CD1c-positive myeloid dendritic cell (primary cell): ENCODE results near the gene LRRC7.
"Not testable (repeated sequence)": the region's sequence is repeated elsewhere in the genome, so short reads cannot be mapped to it uniquely, and the experiment has no call there.

Source experiments
- DNase-seq: peaks from one replicate; pipeline ENCODE4 v3.0.0-alpha.2; 2016; ENCODE audit errors: extremely low spot score

The LRRC7 gene

DNA sequence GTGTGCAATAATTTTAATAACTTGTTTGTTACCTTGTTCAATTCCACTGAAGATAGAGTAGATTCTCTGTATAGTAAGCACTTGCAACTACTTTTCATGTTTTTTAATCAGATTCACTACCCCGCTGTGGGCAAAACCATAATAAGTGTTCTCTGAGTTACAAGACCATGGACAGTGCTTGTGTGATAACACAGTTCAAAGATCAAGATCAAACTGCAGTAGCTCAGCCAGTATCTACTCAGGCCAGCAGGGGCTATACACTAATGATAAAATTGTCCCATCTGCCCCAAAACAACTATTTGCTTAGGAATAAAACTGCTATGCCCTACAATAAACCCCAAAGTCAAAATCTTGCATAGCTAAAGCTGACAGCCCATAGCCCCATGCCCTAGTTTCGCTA lies 129.6 kb downstream of the LRRC7 start:
- no peak for DNase-seq

DNA sequence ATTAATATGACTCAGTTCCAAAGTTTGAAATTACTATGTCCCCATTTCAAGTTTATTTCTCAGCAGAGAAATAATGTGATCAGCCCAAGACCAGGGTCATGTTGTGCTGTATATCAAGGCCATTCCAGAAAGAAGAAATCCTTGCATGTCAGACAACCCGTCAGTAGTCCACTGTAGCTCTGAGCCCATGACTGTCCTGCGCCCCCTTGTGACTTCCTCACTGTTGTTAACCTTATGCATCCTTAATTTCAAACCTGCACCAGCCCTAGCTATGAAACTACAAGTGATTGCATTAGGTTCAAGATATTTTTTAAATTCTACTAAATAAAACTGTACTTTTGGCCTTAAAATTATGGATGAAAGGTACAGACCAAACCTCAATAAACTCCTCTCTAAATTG lies 133.0 kb downstream of the LRRC7 start:
- no peak for DNase-seq

DNA sequence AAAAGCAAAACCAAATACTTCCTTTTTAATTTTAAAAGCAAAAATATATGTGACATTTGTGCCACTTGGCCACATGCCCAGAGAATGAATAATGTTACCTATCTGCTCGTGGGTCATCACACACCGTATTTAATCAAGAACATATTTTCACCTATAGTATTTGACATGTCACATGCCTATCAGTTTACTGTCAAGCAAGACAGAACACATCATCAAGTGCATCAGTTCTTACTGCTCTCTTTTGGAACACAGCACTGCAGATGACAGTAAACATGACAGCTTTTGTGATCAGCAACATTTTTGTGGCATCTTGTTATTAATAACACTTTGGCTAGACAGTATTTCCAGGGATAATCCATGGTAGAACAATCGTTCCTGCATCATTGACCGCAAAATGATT lies 134.4 kb downstream of the LRRC7 start:
- no peak for DNase-seq

DNA sequence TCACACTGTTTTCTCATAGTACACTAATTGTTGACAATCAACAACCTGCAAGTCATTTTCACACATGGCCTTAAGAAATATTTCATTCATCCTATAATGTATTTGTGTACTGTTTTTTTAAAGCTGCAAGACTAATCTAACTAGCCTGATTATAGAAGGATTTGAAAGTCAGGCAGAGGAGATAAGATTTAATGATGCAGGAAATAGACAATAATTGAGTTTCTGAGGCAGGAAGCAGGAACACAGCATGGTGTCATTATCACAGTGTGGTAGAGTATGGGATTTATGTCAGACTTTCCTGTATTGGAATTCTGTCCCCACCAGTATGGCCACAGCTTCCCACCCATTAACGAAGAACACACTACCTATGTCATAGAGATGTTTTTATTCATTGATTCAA lies 138.8 kb downstream of the LRRC7 start:
- no peak for DNase-seq

DNA sequence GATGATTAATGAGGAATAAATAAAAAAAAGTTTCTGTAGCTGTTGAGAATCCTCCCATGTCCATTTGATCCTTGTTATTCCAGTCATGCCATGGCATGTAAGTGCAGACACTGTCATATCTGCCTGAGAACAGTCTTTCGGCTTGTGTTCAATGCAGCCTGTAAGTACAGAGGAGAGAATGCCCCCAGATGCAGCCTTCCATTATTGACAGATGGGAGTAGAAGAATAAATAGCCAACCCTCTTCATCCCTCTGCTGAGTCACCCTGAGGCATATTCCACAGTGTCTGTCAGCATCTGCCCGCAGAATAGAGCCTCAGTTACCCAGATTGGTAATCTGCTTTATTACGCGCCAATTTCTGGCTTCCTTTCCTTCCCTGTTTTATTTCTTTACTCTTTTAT lies 139.4 kb downstream of the LRRC7 start:
- DNase-seq = no peak

DNA sequence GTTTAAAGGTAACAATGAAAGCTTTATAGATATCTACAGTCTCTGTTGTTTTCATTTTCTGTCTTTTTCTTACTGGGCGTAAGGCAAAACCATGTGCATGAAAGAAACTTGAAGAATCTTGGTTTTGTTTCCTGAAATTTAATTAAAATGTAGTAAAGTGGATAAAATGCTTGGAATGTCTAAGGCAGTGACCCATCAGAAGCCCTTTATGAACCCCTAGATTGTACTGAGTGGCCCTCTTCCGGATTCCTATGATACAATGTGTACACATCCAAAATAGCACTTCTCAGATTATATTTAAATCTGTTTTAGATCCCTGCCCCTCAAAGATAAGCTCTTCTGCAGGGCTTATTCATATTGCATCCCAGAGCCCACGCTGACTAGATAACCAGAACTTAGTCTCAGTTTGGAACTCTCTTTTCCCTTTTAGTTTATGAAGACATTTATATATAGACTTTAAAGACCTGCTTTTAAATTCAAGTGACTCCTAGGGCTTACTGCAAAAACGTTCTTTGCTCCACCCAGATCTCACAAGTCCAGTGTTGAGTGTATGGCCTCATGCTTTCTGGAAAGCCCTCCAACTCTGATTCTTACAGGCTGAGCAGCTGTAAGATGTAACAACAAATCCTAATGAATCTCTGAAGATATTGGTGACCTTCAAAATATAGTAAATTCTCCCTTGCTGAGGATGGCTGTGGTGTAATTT lies 142.9 kb downstream of the LRRC7 start:
- DNase-seq = no peak

DNA sequence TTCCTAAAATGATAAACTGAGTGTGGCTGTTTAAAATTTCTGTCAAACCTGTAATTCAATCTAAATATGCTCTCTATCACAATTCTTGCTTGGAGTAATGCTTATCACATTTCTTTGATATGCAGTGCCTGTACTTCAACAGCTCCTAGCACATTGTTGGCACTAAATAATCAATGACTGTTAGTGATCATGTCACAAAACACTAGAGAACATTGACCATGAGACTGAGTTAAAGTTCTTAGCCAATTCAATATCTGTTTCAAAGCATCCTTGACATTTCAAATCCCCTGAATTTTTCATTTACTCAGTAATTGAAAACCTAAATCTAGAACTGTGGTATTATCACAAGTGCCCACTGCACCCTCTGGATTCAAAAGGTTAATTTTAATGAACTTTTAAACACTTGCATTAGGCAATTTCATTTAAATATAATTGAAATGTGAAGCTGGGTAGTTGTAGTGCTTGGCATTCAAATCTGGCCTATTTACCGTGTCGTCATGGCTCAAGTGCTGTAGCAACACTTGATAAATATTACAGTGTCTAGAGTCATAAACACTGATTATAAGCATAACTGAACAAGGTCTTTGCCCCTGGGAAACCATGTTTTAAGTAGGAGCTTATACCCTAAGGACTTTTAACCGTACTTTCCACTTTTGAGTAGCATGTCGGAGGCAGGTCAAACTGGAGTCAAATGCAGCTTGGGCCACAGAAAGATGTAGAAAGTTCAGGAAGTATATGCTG lies 143.6 kb downstream of the LRRC7 start:
- no peak for DNase-seq

DNA sequence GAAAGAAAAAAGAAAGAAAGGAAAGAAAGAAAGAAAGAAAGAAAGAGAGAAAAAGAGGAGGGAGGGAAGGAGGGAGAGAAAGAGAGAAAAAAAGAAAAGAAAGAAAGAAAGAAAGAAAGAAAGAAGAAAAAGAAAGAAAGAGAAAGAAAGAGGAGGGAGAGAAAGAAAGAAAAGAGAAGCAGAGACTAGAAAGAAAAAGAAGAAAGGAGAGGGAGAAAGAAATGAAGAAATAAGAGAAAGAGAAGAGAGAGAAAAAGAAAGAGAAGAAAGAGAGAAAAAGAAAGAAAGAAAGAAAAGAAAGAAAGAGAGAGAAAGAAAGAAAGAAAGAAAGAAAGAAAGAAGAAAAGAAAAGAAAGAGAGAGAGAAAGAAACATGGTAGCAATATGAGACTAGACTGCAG lies 150.1 kb downstream of the LRRC7 start:
- not testable (repeated sequence) for DNase-seq

DNA sequence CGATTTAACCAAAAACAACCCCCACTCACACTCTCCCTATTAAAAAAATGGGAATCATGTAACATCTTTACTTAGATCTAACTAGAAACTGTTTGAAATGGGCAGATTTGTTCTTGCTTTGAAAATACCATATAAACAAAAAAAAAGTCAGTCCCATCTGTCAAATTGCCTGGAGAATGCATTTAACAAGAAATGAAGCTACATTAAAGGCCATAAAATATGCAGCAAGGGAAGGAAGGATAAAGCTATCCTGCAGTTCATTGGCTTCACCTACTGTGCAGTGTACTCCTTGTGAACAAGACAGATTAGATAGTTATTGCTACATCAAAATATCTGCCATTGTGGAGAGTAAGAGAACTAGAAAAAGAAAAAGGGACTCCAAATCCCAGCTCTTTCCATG lies 160.5 kb downstream of the LRRC7 start:
- no peak for DNase-seq

DNA sequence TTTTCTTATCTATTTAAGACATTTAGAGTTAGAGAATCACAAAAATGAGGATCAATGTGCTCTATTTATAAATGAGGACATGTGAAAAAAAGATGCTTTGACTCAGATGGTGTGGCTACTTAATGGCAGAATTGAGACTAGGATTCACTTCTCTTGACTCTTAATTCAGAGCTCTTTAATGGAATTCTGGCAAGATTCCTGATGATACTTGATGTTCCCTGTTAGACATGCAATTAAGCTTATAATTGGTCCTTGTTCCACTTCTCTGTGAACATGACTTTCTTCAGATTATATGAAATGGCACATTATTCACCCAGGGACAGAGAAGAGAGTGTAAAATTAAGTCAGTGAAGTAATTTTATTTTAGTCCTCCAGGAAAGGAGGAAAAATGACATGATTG lies 165.3 kb downstream of the LRRC7 start:
- DNase-seq = no peak

DNA sequence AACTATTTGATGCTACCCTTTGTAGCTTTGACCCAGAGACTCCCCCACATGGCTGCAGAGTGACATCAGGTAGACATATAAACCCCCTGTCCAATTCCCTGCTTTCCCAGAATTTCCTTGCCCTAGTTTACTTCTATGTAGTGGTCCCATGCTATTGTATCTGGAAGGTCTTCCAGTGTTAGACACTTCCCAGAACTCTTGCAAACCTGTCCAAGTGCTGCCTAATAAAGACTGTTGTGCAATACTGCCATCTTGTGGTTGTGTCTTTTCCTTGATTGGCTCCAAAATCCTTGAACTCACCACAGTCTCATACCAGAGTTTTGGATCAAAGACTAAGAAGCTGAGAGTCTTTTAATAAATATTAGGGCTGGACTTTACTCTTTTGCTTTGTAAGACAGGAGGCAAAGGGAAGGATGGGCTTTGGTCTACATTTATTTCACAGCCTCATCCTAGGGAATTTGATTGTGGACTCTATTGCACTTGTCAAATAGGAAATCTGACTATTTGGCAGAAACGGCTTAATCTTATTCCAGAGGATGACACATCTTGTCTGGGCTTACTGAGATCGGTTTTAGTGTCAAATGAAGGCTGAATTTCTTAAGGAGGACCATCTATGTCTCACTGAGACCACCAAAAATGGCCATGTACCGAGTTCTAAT lies 169.9 kb downstream of the LRRC7 start:
- DNase-seq = peak; percentile 62

DNA sequence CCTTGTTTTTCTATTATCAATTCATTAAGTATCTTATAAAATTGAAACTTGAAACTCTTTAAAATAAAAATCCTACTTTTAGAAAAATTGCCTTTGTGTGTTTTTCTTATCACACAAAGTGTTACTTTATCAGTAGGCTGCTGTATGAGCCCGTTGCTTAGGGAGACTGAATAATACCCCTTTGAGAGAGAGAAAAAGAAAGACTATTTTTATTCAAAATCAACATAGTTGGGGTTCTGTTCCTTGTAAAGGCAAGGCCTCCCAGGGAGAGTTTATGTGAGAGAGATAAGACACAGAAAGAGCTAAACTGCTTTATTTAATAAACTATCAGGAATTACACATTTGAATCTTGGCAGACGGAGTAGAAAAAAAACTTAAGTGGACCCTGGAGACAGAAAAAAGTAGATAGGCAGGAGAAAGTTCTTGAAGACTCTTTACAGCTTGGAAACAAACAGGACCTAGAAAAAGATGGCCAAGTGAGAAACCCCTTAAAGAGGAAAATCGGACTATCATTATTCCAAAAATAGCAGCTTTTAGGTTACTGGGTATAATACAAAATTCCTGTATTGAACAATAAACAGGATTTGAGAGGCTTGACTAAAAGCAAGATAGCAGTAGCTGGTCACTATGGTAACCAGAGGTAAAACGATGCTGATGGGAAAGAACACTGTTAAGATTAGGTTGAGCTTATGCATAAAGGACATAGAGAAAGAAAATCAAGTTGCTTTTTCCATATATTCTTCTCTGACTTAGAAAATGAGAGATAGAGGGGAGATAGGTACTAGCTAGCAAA lies 170.9 kb downstream of the LRRC7 start:
- no peak for DNase-seq

DNA sequence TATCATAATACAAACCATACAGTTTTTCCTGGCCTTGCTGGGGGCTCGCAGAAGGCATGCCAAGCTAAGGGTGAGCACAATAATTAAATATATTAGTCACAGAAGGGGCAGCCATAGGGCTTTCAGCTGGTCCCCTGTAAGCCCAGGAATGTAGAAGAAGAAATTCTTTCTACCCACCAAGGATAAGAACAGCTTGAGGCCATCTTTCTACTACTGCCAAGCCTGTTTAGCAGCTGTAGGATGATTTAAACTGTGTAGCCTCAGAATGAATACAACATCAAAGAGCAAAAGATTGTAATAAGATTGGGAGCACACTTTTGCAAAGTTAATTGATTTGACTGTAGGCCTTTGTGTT lies 171.5 kb downstream of the LRRC7 start:
- DNase-seq = no peak

DNA sequence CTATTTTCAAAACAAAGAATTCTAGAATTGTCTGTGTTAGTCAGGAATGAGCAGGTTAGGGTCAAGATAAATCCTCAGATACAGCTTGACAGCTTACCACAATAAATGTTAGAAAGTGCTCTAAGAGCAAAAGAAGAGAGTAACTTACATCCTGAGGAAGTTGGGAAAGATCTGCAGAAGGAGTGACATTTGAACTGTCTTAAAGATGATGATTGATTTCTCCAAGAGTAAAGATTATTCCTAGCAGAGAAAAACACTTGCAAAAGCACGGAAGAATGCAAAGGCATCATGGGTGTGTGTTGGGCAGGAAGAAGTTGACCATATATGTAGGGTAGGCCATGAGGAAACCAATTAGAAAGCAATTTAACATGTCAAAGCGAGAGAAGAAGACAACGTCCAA lies 175.4 kb downstream of the LRRC7 start:
- no peak for DNase-seq

DNA sequence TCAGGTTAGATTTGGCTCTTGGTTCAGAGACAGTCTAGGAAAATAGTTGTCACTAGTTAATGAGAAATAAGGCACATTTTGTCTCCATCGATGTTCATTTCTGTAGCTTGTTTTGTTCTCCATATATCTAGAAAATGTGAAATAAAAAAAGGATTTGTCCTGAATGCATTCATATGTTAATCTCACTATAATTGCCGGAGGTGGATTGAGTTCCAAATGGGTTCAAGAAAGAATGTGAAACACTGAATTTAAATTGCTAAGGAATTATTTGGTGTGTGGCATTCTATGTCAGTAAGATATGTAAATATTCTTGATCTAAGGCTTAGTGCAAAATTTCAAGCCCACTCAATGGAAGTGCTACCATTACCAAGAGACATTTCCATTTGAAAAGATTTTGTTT lies 176.7 kb downstream of the LRRC7 start:
- no peak for DNase-seq

DNA sequence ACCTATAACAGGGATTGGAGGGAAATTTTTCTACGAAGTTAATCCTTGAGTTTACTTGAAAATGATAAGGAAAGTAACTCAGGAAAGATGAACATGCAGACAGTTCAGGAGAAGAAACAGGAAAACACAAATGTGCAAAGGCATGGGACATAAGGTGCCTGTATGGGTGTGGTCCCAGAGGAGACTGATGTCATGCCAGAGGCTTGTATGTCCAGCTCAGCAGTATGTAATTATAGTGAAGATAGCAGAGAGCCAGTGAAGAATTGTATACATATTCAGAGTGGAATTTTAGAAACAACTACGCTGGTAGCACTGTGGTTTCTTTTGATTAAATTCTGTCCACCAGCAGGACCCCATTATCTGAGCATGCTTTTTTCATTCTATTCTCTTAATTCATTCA lies 179.5 kb downstream of the LRRC7 start:
- DNase-seq = no peak

DNA sequence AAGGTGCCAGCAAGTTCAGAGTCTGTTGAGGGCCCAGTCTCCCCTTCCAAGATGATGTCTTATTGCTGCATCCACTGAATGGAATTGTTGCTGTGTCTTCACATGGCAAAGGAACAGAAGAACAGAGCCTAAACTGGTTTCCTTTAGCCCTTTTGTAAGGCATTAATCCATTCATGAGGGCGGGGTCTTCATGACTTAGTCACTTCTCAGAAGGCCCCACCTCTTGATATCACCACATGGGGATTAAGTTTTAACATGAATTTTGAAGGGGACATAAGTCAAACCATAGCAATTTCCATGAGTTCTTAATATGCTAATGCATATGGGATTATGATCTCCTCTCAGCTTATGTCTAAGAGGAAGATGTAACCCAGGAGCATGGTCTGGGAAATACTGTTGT lies 182.9 kb downstream of the LRRC7 start:
- no peak for DNase-seq

DNA sequence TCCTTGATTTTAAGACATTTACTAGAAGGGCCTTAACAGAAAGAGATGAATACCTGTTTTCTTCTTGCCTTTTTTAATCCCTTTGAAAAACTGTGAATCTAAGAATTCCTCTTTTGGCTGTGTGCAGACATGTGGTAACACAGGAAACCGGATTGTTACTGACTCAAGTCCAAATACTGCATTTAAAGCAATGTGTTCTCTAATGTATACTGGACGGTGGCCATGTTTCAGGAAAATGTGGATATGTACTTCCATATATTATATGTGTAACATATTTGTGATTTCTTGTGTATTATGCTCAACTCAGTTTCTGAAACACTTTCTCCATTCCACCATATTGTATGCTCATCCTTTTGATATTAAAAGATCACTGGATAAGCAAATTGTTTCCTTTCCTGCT lies 185.1 kb downstream of the LRRC7 start:
- DNase-seq = no peak

DNA sequence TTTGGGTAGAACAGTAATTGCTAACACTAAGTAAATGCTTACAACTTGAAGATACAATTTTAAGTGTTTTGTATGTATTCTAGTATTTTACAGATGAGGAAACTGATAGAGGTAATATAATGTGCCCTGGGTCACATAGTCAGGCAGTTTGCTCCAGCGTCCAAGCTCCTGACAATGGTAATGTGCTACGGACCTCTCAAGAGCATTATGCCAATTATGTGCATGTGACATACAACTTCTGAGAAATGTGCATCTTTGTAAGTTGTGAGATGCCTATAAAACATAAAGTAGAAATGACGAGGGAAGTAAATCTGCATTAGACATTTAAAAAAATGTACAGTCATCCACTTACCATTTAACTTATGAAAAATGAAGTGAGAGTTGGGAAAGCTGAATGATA lies 186.8 kb downstream of the LRRC7 start:
- DNase-seq = no peak

DNA sequence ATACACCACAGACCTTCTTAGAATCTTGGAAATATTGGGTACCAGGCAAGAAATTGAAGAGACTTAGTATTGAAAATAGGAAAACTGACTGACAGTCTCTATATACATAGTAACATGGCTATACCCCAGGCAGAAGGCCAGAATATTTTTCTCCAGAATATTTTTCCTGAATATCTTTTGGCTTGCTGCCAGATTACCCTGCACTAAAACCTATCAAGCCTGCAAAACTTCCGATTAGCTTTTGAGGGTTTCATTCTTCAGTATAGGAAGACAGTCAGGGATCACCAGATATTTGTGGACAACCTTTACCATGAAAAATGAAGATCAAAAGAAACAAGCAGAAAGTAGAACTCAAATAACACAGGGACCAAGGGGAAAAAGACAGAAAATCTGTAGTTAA lies 187.9 kb downstream of the LRRC7 start:
- DNase-seq = no peak

DNA sequence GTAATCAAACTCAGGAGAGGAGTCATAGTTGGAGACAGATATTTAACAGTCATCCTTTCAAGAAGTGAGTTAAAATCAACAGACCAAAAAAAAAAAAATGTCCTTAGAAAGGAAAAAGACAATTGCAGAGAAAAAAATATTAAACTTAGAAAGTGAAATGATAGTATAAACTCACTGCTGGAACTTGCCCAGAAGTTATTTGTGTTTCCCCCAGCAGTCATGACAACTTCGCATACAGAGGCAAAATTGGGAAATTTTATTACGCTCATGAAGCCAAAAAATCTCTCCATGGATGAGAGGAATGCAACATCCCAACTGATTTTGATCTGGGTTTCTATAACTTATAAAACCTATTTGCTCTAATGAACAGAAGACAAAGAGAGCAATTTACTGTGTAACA lies 198.2 kb downstream of the LRRC7 start:
- DNase-seq = no peak

DNA sequence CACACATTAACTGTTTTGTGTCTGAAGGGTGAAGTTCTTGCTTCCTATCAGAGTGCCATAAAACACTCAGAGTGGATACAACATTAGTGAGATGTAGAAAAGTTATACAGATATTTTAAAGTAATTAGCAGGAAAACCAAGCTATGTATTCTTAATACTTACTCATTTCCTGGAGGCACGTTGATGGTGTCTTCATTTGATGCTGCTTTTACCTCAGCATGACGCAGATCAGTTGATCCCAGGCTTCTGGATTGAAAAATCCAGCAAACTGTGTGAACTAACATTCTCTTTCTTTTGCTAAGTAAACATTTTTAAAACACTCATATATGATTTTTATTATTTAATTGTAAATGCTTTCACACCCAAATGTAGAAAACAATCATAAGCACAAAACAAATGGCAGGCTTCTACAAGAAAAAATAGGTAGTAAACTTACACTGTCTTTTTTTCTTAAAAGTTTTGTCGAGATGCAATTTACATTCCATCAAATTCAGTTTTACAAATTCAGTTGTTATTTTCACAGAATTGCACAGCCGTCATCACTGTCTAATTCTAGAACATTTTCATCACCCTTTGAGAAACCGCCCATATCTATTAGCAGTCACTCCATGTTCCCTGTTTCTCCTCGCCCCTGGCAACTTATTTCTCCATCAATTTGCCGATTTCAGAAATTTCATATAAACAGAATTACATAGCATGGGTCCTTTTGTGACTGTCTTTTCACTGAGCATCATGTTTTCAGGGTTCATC lies 198.9 kb downstream of the LRRC7 start:
- DNase-seq = no peak
